B cell (primary cell): ENCODE data around the gene FBXO34. TPM values are rescaled to one million over a fixed set of nuclear protein-coding genes. Genes with fewer than 3 reads are reported as not detected.

Source experiments
- ATAC-seq: fragments of 200-7000 bp; cut with Tn5 transposase; one replicate; pipeline ENCODE4 v1.10.0; 2021; ENCODE audit warnings: low read depth, mild to moderate bottlenecking, moderate number of reproducible peaks, moderate library complexity
- CTCF ChIA-PET: fragments of 350-600 bp; sonication (Branson Sonifier 250); formaldehyde crosslinking; loops from one replicate; lab custom pipeline; 2021; ENCODE audit warnings: antibody characterized with exemption, inconsistent platforms; lab: Charles Lee
- POLR2A ChIA-PET: fragments of 350-600 bp; sonication (Branson Sonifier 250); formaldehyde crosslinking; loops from one replicate; lab custom pipeline; 2021; ENCODE audit warnings: antibody characterized with exemption; lab: Charles Lee
- DNase-seq: peaks from one replicate; pipeline ENCODE4 v3.0.0; 2013
- H2AFZ ChIP-seq: 2 replicates; pipeline ENCODE4 v1.6.1; 2012; ENCODE audit warnings: mild to moderate bottlenecking, low read depth, low read length; ENCODE audit not compliant: insufficient read depth, poor library complexity, severe bottlenecking
- H3K27ac ChIP-seq, 2 donors: 1 replicate in 1 of 2; 2 replicates in 1 of 2; pipeline ENCODE4 v1.5.1; 2012 to 2013; ENCODE audit warnings: low read length in 2 of 2, mild to moderate bottlenecking in 2 of 2, moderate library complexity in 1 of 2
- H3K27me3 ChIP-seq, 4 experiments: fragments of 200-600 bp in 1 of 4; sonication (generic) in 1 of 4; replicated peaks in 1 of 4; 1 replicate in 2 of 4; 2 replicates in 2 of 4; pipeline versions ENCODE4 v1.6.1 to v1.7.0; 2013 to 2016; ENCODE audit warnings: low read length in 3 of 4, mild to moderate bottlenecking in 2 of 4, mixed read lengths in 1 of 4, moderate library complexity in 1 of 4; ENCODE audit not compliant: insufficient read depth in 4 of 4, control insufficient read depth in 3 of 4; ENCODE audit errors: control extremely low read depth in 1 of 4
- H3K36me3 ChIP-seq, 2 experiments: replicated peaks in 1 of 2; 1 replicate in 1 of 2; 2 replicates in 1 of 2; pipeline versions ENCODE4 v1.6.1 to v1.7.1; 2013; ENCODE audit warnings: low read length in 1 of 2; ENCODE audit not compliant: insufficient read depth in 2 of 2, control insufficient read depth in 1 of 2; ENCODE audit errors: control extremely low read depth in 1 of 2, extremely low read depth in 1 of 2
- H3K4me1 ChIP-seq, 2 donors: fragments of 200-600 bp in 1 of 2; sonication (generic) in 1 of 2; 1 replicate in 1 of 2; 2 replicates in 1 of 2; pipeline versions ENCODE4 v1.5.1 to v1.6.1; 2013 to 2017; ENCODE audit warnings: low read length in 2 of 2; ENCODE audit not compliant: control insufficient read depth in 2 of 2, insufficient read depth in 2 of 2
- H3K4me2 ChIP-seq: replicated peaks from 2 replicates; pipeline ENCODE3; 2012; ENCODE audit warnings: mild to moderate bottlenecking, low read depth, low read length; ENCODE audit not compliant: poor library complexity, severe bottlenecking
- H3K4me3 ChIP-seq, 5 experiments: fragments of 200-600 bp in 1 of 5; sonication (generic) in 1 of 5; 1 replicate in 3 of 5; 2 replicates in 2 of 5; pipeline versions ENCODE4 v1.5.1 to v1.7.0; 2011 to 2016; ENCODE audit warnings: low read length in 4 of 5, mild to moderate bottlenecking in 4 of 5, low read depth in 2 of 5, control low read depth in 1 of 5, moderate library complexity in 1 of 5; ENCODE audit not compliant: insufficient read depth in 1 of 5; ENCODE audit errors: control extremely low read depth in 1 of 5, extremely low read depth in 1 of 5
- H3K79me2 ChIP-seq: fragments of 200-600 bp; sonication (generic); one replicate; pipeline ENCODE4 v1.6.0; 2016; ENCODE audit warnings: low read length; ENCODE audit not compliant: control insufficient read depth, insufficient read depth
- H3K9ac ChIP-seq: fragments of 200-600 bp; sonication (generic); 2 replicates; pipeline ENCODE4 v1.6.1; 2017; ENCODE audit warnings: mild to moderate bottlenecking, low read length, moderate library complexity
- H3K9me3 ChIP-seq, 3 donors: one replicate each; pipeline versions ENCODE4 v1.6.1 to v1.7.1; 2013; ENCODE audit warnings: low read length in 2 of 3; ENCODE audit not compliant: control insufficient read depth in 2 of 3, insufficient read depth in 1 of 3; ENCODE audit errors: control extremely low read depth in 1 of 3
- H4K20me1 ChIP-seq: 2 replicates; pipeline ENCODE4 v1.6.0; 2012; ENCODE audit warnings: mild to moderate bottlenecking, low read length; ENCODE audit not compliant: insufficient read depth, control insufficient read depth, poor library complexity, severe bottlenecking
- H3K27ac Mint-ChIP-seq: one replicate; pipeline ENCODE4 v1.8.0; 2021; ENCODE audit warnings: mixed read lengths
- H3K27me3 Mint-ChIP-seq: one replicate; pipeline ENCODE4 v1.8.0; 2021; ENCODE audit warnings: mixed read lengths
- H3K4me1 Mint-ChIP-seq: one replicate; pipeline ENCODE4 v1.8.0; 2021; ENCODE audit warnings: mixed read lengths
- H3K4me3 Mint-ChIP-seq: one replicate; pipeline ENCODE4 v1.8.0; 2021; ENCODE audit warnings: mixed read lengths
- H3K9me3 Mint-ChIP-seq: one replicate; pipeline ENCODE4 v1.8.0; 2022; ENCODE audit warnings: mixed read lengths; ENCODE audit not compliant: insufficient read depth
- EZH2 ChIP-seq: IDR thresholded peaks from 2 replicates; pipeline ENCODE4 v1.6.1; 2012; ENCODE audit warnings: borderline replicate concordance, low read depth, mild to moderate bottlenecking, moderate library complexity, low read length; ENCODE audit not compliant: insufficient read depth, poor library complexity, severe bottlenecking
- WGBS: methylation state at CpG from one replicate; pipeline ENCODE4 v1.1.5; 2013; ENCODE audit warnings: missing lambda C conversion rate; ENCODE audit not compliant: insufficient coverage; 5-methylcytosine and 5-hydroxymethylcytosine counted together
- intact Hi-C: fragments of 100-400 bp; cut with micrococcal nuclease; formaldehyde crosslinking; loops from one replicate; pipeline ENCODE4 v1.10.0; 2022
- polyA plus RNA-seq: library from polyadenylated mRNA; depleted of rRNA; stranded (reverse); fragments of >200 nt; gene quantifications from 2 replicates; pipeline ENCODE4 v1.2.3, GENCODE V29; 2012
- total RNA-seq, 2 donors: library from RNA; stranded (reverse); fragments of 120-200 nt in 1 of 2; gene quantifications; 1 replicate in 1 of 2; 2 replicates in 1 of 2; pipeline versions ENCODE4 v1.2.3 to v1.2.4, GENCODE V29; 2013 to 2022
- TF ChIP-seq, protein P1 (sequence below): fragments of 200-600 bp; IDR thresholded peaks from one replicate; pipeline ENCODE4 v1.8.0; 2022; ENCODE audit warnings: antibody characterized with exemption, mild to moderate bottlenecking

The FBXO34 gene
- total and polyA plus RNA-seq, 2 donors (not counting 1 experiment from before 2014, with no cell fraction given), result 8.1 to 27.5 TPM

DNA sequence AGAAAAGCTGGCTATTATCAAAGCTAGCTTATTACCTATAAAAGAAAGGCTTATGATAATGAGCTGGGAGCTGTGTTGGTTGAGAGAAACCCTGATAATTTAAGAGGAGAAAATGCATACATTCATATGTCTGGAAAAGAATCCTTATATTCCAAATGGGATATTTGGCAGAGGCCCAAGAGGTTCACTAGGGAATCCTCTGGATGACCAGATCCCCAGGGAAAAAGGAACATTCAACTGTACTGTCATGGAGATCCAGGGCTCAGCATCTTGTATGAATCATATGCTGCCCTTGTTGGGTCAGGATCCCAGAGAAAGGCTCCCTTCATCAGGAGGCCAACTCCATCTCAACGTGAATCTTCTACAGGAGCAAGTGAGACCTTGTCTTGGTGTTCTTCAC lies 16.6 kb upstream of the FBXO34 start:
- WGBS, result 89% methylated on average over 1 of the region's 1 CpG

DNA sequence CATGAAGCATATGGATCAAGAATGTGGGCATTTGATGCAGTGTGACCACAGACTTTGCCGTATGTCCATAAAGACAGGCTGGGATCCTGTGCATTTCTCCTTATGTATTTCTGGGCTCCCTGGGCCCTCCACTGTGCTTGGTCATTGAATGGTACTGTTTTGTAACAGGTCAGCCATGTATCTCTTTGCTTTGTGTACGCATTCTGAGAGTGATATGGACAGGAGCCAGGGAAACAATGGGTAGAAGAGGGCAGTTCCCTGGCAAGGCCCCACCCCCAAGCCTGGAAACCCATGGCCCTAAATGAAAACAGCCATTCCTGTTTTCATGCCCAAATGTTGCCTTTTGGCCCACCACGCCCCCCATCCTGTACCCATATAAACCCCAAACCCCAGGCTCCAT lies 15.2 kb upstream of the FBXO34 start:
- H3K4me2 ChIP-seq, result no peak overlapping the region
- Mint-ChIP-seq H3K4me3 (no peak overlapping the region), H3K9me3 (no peaks in the 10 kb centered on the region), H3K27me3 (peaks cover 34% of the 10 kb centered on the region), H3K27ac (no peak overlapping the region), H3K4me1 (no peaks in the 10 kb centered on the region)
- CTCF ChIA-PET, result interaction anchor here (0.8 kb wide), 1 partner anchor 99 kb away, joined by 5 read pairs; no protein-coding TSS in a partner anchor
- no peaks in the 10 kb centered on the region for H3K36me3 ChIP-seq
- no peak overlapping the region for H3K27ac ChIP-seq
- H4K20me1 ChIP-seq, result no peaks in the 10 kb centered on the region
- H3K4me3 ChIP-seq, result no peak overlapping the region
- POLR2A ChIA-PET, result no interaction called here
- no peaks in the 10 kb centered on the region for H3K79me2 ChIP-seq
- 100% methylated on average over 2 of the region's 3 CpGs for WGBS
- no peak overlapping the region for H3K9ac ChIP-seq
- no peaks in the 10 kb centered on the region for H3K9me3 ChIP-seq
- H3K4me1 ChIP-seq, result no peaks in the 10 kb centered on the region
- ATAC-seq, result no peak
- H3K27me3 ChIP-seq, result no peaks in the 10 kb centered on the region
- H2AFZ ChIP-seq, result no peak overlapping the region
- DNase-seq, result no peak
- intact Hi-C loops, result no loop called here
- TF ChIP-seq, protein P1, sequence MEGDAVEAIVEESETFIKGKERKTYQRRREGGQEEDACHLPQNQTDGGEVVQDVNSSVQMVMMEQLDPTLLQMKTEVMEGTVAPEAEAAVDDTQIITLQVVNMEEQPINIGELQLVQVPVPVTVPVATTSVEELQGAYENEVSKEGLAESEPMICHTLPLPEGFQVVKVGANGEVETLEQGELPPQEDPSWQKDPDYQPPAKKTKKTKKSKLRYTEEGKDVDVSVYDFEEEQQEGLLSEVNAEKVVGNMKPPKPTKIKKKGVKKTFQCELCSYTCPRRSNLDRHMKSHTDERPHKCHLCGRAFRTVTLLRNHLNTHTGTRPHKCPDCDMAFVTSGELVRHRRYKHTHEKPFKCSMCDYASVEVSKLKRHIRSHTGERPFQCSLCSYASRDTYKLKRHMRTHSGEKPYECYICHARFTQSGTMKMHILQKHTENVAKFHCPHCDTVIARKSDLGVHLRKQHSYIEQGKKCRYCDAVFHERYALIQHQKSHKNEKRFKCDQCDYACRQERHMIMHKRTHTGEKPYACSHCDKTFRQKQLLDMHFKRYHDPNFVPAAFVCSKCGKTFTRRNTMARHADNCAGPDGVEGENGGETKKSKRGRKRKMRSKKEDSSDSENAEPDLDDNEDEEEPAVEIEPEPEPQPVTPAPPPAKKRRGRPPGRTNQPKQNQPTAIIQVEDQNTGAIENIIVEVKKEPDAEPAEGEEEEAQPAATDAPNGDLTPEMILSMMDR, result no peak
- TF ChIP-seq EZH2, result no peak

More for the DNA sequence above, 16.6 kb upstream of the FBXO34 start:
- no peak for TF ChIP-seq EZH2
- TF ChIP-seq, protein P1, result no peak
- H3K4me3 Mint-ChIP-seq, result no peak overlapping the region
- no peak overlapping the region for H2AFZ ChIP-seq
- intact Hi-C loops, result no loop called here
- ChIA-PET POLR2A (no interaction called here), CTCF (interaction anchor here (1.4 kb wide), 1 partner anchor 9 kb away, joined by 4 read pairs; no protein-coding TSS in a partner anchor)
- H3K4me1 ChIP-seq, result no peaks in the 10 kb centered on the region
- ATAC-seq (no peak), DNase-seq (no peak)
- H3K4me3 ChIP-seq, result no peak overlapping the region
- no peak overlapping the region for H3K27ac Mint-ChIP-seq
- no peak overlapping the region for H3K9ac ChIP-seq
- no peaks in the 10 kb centered on the region for H3K27me3 ChIP-seq
- peaks cover 34% of the 10 kb centered on the region for H3K27me3 Mint-ChIP-seq
- H3K9me3 ChIP-seq, result no peaks in the 10 kb centered on the region
- no peaks in the 10 kb centered on the region for H3K4me1 Mint-ChIP-seq
- no peak overlapping the region for H3K27ac ChIP-seq
- H3K36me3 ChIP-seq, result no peaks in the 10 kb centered on the region
- no peak overlapping the region for H3K4me2 ChIP-seq
- H3K9me3 Mint-ChIP-seq, result no peaks in the 10 kb centered on the region
- no peaks in the 10 kb centered on the region for H3K79me2 ChIP-seq
- H4K20me1 ChIP-seq, result no peaks in the 10 kb centered on the region
